DOHH2 (cell line): ENCODE data around the gene DAPL1.

Source experiments
- H3F3A ChIP-seq: fragments of 200-600 bp; sonication (generic), shearing (Covaris generic); 2 replicates; pipeline ENCODE4 v1.6.0; 2016; ENCODE audit warnings: antibody characterized with exemption, mild to moderate bottlenecking; ENCODE audit not compliant: control insufficient read depth, insufficient read depth
- H3K27ac ChIP-seq: fragments of 200-600 bp; sonication (generic); 2 replicates; pipeline ENCODE4 v1.5.1; 2014; ENCODE audit warnings: low read depth, mild to moderate bottlenecking, low read length, moderate library complexity
- H3K27me3 ChIP-seq: fragments of 200-600 bp; sonication (generic); 2 replicates; pipeline ENCODE4 v1.6.1; 2014; ENCODE audit warnings: mild to moderate bottlenecking, low read length, mixed read lengths; ENCODE audit not compliant: control insufficient read depth
- H3K36me3 ChIP-seq: fragments of 200-600 bp; sonication (generic); 2 replicates; pipeline ENCODE4 v1.6.1; 2014; ENCODE audit warnings: mild to moderate bottlenecking, low read length, moderate library complexity, mixed read lengths; ENCODE audit not compliant: control insufficient read depth
- H3K4me1 ChIP-seq: fragments of 200-600 bp; sonication (generic); 2 replicates; pipeline ENCODE4 v1.6.1; 2014; ENCODE audit warnings: mild to moderate bottlenecking, low read length, mixed read lengths; ENCODE audit not compliant: control insufficient read depth
- H3K4me2 ChIP-seq: fragments of 200-600 bp; sonication (generic); 2 replicates; pipeline ENCODE4 v1.6.0; 2014; ENCODE audit warnings: mild to moderate bottlenecking, low read length, moderate library complexity
- H3K4me3 ChIP-seq: fragments of 200-600 bp; sonication (generic); 2 replicates; pipeline ENCODE4 v1.5.1; 2014; ENCODE audit warnings: mild to moderate bottlenecking, low read length, mixed read lengths
- H3K79me2 ChIP-seq: fragments of 200-600 bp; sonication (generic); 2 replicates; pipeline ENCODE4 v1.6.1; 2014; ENCODE audit warnings: mild to moderate bottlenecking, low read length, mixed read lengths; ENCODE audit not compliant: control insufficient read depth
- H3K9me2 ChIP-seq: fragments of 200-600 bp; sonication (generic); replicated peaks from 2 replicates; pipeline ENCODE4 v1.6.1; 2014; ENCODE audit warnings: mild to moderate bottlenecking, low read length, mixed read lengths; ENCODE audit not compliant: control insufficient read depth
- H3K9me3 ChIP-seq: fragments of 200-600 bp; sonication (generic); 2 replicates; pipeline ENCODE4 v1.6.1; 2014; ENCODE audit warnings: antibody characterized with exemption, low read length, mixed read lengths; ENCODE audit not compliant: control insufficient read depth, insufficient read depth
- H4K20me1 ChIP-seq: fragments of 200-600 bp; sonication (generic); 2 replicates; pipeline ENCODE4 v1.6.0; 2014; ENCODE audit warnings: low read depth, mild to moderate bottlenecking, antibody characterized with exemption, low read length, moderate library complexity; ENCODE audit not compliant: control insufficient read depth, insufficient read depth
- EZH2phosphoT487 ChIP-seq: fragments of 200-600 bp; sonication (generic); IDR thresholded peaks from 2 replicates; pipeline ENCODE4 v1.6.1; 2017; ENCODE audit warnings: borderline replicate concordance, mild to moderate bottlenecking, antibody characterized with exemption, low read length, moderate library complexity, mixed read lengths
- TF ChIP-seq, protein P1 (sequence below): fragments of 200-600 bp; sonication (generic); IDR thresholded peaks from one replicate; pipeline ENCODE4 v1.5.1; 2014; ENCODE audit warnings: antibody characterized with exemption, mild to moderate bottlenecking, low read depth, low read length; ENCODE audit not compliant: poor library complexity, severe bottlenecking

DAPL1 gene, protein sequence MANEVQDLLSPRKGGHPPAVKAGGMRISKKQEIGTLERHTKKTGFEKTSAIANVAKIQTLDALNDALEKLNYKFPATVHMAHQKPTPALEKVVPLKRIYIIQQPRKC

DNA sequence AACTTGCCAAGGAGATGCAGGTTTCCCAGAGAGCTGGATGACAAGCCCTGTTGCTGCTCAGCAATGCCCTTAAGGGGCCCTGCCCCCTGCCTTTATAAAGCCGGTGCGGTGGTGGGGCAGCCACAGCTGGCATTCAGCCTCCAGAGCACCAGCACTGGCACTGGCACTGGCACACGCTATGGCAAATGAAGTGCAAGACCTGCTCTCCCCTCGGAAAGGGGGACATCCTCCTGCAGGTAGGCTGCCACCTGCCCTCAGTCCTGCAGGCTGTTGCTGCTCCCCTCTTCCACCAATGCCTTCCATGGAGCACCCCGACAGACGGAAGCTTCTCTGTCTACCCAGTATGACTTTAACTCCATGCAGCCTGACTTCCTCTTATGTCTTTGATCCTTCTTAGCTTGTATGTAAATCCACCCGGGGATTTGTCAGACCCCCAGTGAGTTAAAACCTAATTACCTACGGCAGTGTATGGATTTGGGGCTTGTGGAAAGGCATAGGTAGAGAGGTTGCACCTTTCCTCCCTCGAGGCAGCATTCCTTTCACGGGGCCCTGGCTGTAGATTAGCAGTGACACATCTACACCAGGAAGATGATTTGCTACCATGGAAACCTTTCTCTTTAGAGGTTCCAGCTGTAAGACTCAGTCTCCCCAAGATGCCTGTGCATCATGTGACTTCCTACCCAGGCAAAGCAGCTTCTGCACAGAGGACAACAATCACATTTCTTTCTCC lies at the start of gene DAPL1:
Gene DAPL1 (plus strand): TSS at position 123 of the 730 bp plus-strand sequence. CDS start 56 bp downstream, at position 179.
- no peaks in the 10 kb centered on the region for H3K36me3 ChIP-seq
- H3K9me3 ChIP-seq, result no peaks in the 10 kb centered on the region
- H3K79me2 ChIP-seq, result no peaks in the 10 kb centered on the region
- no peaks in the 10 kb centered on the region for H3F3A ChIP-seq
- TF ChIP-seq, protein P1, sequence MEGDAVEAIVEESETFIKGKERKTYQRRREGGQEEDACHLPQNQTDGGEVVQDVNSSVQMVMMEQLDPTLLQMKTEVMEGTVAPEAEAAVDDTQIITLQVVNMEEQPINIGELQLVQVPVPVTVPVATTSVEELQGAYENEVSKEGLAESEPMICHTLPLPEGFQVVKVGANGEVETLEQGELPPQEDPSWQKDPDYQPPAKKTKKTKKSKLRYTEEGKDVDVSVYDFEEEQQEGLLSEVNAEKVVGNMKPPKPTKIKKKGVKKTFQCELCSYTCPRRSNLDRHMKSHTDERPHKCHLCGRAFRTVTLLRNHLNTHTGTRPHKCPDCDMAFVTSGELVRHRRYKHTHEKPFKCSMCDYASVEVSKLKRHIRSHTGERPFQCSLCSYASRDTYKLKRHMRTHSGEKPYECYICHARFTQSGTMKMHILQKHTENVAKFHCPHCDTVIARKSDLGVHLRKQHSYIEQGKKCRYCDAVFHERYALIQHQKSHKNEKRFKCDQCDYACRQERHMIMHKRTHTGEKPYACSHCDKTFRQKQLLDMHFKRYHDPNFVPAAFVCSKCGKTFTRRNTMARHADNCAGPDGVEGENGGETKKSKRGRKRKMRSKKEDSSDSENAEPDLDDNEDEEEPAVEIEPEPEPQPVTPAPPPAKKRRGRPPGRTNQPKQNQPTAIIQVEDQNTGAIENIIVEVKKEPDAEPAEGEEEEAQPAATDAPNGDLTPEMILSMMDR, result no peak
- no peak for TF ChIP-seq EZH2phosphoT487
- no peak within 1 kb of the TSS for H3K4me2 ChIP-seq
- H4K20me1 ChIP-seq, result no peaks in the 10 kb centered on the region
- H3K4me1 ChIP-seq, result no peaks in the 10 kb centered on the region
- H3K27me3 ChIP-seq, result peaks cover 11% of the 10 kb centered on the region
- no peak within 1 kb of the TSS for H3K4me3 ChIP-seq
- H3K9me2 ChIP-seq, result no peaks in the 10 kb centered on the region
- no peak within 1 kb of the TSS for H3K27ac ChIP-seq

DNA sequence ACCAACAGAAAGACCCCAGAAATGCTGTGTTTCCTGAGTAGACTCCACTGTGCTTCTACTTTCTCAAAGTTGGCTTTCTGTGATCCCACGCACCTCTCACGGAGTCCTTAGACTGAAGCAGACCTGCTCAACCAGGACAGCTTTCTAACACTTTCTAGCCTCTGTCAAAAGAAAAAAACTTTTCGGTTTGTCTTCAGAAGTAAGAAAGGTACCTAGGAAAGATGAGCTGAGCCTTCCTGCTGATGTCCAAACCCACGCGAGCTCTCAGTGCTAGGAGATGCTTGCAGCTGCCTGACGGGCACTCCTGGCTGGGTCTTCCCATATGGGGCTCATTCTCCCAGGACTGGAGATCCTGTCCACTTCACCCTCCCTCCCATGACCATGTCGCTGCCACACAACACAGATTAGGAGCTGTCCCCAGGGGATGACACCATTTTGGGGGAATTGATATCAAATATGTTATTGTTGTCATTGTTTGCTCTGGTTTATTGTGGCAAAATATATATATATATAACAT lies 49.2 kb upstream of the DAPL1 start:
- Histone ChIP-seq H3K36me3 (no peaks in the 10 kb centered on the region), H3K9me2 (no peaks in the 10 kb centered on the region), H3K4me1 (no peaks in the 10 kb centered on the region), H3K79me2 (no peaks in the 10 kb centered on the region), H4K20me1 (no peaks in the 10 kb centered on the region), H3K27ac (no peak overlapping the region), H3K27me3 (peaks cover 7% of the 10 kb centered on the region; the same call in 1 of the 2 replicates), H3K9me3 (no peaks in the 10 kb centered on the region), H3K4me3 (no peak overlapping the region), H3K4me2 (no peak overlapping the region), H3F3A (no peaks in the 10 kb centered on the region)
- TF ChIP-seq, protein P1, result no peak
- TF ChIP-seq EZH2phosphoT487, result no peak

DNA sequence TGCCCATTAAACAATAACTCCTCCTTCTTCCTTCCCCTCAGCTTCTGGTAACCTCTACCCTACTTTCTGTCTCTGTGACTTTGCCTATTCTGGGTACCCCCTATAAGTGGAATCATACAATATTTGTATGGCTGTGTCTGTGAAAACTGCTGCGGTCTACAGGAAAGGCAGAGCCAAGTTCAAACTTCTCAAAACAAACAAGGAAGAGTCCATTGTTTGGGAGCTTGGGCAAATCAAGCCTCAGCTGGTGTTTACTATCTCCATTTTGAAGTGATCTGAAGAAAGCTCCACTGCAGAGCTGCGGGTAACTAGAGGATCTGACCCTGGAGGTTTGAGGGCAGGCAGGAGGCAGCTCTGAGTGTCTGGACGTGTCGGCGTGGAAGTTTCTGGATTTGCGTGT lies 48.6 kb upstream of the DAPL1 start:
- Histone ChIP-seq H3K9me3 (no peaks in the 10 kb centered on the region), H3K27me3 (peaks cover 7% of the 10 kb centered on the region; the same call in 1 of the 2 replicates), H3K4me2 (no peak overlapping the region), H3K9me2 (no peaks in the 10 kb centered on the region), H3K27ac (no peak overlapping the region), H4K20me1 (no peaks in the 10 kb centered on the region), H3K4me1 (no peaks in the 10 kb centered on the region), H3K36me3 (no peaks in the 10 kb centered on the region), H3K4me3 (no peak overlapping the region), H3K79me2 (no peaks in the 10 kb centered on the region), H3F3A (no peaks in the 10 kb centered on the region)
- TF ChIP-seq, protein P1, result no peak
- no peak for TF ChIP-seq EZH2phosphoT487
